A549 (cell line): ENCODE results near the gene IGF2BP1.

Experiments
- CTCF ChIP-seq: fragments of >200 bp; sonication (Bioruptor Twin); formaldehyde crosslinking; IDR thresholded peaks from 3 replicates; pipeline ENCODE4 v1.5.1; 2016
- MAFK ChIP-seq: fragments of 450-650 bp; IDR thresholded peaks from 2 replicates; pipeline ENCODE4 v1.6.1; 2014; ENCODE audit not compliant: partially characterized antibody
- RCOR1 ChIP-seq: fragments of 150-350 bp; IDR thresholded peaks from 2 replicates; pipeline ENCODE4 v1.6.1; 2014; ENCODE audit warnings: antibody characterized with exemption, low read length, low read depth
- ZSCAN20 ChIP-seq: fragments of 250-450 bp; sonication (Bioruptor Pico); IDR thresholded peaks from 2 replicates; pipeline ENCODE4 v1.8.0; 2022; ENCODE audit warnings: mild to moderate bottlenecking, moderate library complexity

GRCh38 chr17:48973806-48974205 is 23.4 kb upstream of the IGF2BP1 start:
- TF ChIP-seq MAFK = no peak
- TF ChIP-seq CTCF = no peak
- TF ChIP-seq ZSCAN20 (CRISPR knock-in tag) = no peak
- no peak for TF ChIP-seq RCOR1
